Omental fat pad (tissue), 4 donors: ENCODE measurements around the gene CCDC182. TPM values are rescaled to one million over a fixed set of nuclear protein-coding genes. Genes with fewer than 3 reads are reported as not detected.

ENCODE experiments used
- ATAC-seq: fragments of 150-250 bp; one replicate; pipeline ENCODE4 v1.9.1; 2016; ENCODE audit warnings: mild to moderate bottlenecking, moderate library complexity; ENCODE audit not compliant: low FRiP score
- DNase-seq: peaks from one replicate; pipeline ENCODE4 v3.0.0-alpha.2; 2019; ENCODE audit warnings: low spot score
- small RNA-seq: library from RNA; depleted of rRNA; stranded (forward); fragments of <200 nt; gene quantifications from one replicate; pipeline ENCODE3, GENCODE V24; 2016
- total RNA-seq, 4 donors: library from RNA; depleted of rRNA; stranded (reverse); fragments of >200 nt; gene quantifications; one replicate each; pipeline ENCODE4 v1.1.0, GENCODE V29; 2016
- TF ChIP-seq, protein P1 (sequence below), 3 donors: fragments of 450-650 bp; IDR thresholded peaks; one replicate each; pipeline ENCODE4 v1.5.1; 2016 to 2017; ENCODE audit warnings: antibody characterized with exemption in 3 of 3, mild to moderate bottlenecking in 3 of 3, moderate library complexity in 2 of 3

The CCDC182 gene
- total RNA-seq, 4 donors from 2014 or later: not detected

DNA sequence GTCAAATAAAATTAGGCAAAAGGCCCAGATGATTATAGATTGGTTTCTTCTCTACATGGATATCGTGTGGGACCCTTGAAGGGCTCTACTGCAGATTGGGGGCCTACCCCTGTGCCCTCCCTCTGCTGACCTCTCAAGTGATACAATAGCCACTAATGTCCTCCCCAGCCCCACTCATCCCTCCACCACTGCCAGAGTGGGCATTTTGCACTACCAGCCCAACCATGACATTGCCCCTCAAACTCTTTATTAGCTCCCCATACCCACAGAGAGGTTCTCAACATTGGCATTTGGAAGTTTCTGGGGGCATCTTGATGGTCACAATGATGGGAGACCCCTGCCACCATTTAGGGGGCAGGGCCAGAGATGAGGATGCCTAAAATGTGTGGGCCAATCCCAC lies 41.8 kb downstream of the CCDC182 start:
- ATAC-seq: no peak
- TF ChIP-seq, protein P1, sequence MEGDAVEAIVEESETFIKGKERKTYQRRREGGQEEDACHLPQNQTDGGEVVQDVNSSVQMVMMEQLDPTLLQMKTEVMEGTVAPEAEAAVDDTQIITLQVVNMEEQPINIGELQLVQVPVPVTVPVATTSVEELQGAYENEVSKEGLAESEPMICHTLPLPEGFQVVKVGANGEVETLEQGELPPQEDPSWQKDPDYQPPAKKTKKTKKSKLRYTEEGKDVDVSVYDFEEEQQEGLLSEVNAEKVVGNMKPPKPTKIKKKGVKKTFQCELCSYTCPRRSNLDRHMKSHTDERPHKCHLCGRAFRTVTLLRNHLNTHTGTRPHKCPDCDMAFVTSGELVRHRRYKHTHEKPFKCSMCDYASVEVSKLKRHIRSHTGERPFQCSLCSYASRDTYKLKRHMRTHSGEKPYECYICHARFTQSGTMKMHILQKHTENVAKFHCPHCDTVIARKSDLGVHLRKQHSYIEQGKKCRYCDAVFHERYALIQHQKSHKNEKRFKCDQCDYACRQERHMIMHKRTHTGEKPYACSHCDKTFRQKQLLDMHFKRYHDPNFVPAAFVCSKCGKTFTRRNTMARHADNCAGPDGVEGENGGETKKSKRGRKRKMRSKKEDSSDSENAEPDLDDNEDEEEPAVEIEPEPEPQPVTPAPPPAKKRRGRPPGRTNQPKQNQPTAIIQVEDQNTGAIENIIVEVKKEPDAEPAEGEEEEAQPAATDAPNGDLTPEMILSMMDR (IDR thresholded peaks at IDR 0.05): no peak
- no peak for DNase-seq

DNA sequence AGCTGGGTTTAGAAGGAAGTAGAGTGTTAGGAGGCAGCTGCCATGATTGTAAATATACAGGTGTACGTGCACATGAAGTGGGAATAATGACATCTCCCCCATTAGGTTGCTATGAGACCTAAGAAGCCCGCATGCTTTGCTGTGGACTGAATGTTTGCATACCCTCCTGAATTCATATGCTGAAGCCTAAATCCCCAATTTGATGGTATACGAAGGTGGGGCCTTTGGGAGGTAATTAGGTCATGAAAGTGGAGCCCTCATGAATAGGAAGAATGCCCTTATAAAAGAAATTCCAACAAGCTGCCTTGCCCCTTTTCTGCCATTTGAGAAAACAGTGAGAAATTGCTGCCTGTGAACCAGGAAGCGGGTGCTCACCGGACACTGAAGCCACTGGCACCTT lies 44.0 kb downstream of the CCDC182 start:
- DNase-seq: no peak
- no peak for ATAC-seq
- TF ChIP-seq, protein P1 (IDR thresholded peaks at IDR 0.05): no peak

DNA sequence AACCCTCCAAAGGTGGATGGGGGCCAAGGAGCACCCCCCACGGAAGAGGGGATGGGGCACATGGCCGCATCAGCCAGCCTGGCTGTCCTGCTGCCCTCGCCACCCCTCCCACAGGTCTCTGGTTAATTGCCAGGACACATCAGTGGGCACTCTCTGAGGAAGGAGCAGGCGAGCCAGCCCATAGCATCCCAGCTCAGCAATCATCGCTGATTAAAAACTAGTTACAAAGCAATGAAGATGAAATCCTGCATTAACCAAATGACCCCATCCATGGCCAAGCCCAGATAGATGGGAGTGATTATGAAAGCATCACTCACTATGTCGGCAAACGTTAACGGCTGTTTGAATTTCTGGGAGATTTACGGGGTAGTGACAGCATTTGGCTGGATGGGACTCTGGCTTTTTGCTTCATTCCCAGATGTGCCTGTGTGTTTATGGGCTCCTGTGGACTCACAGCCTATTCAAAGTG lies 45.3 kb downstream of the CCDC182 start:
- DNase-seq (no peak), ATAC-seq (no peak)
- TF ChIP-seq, protein P1 (IDR thresholded peaks at IDR 0.05): no peak

DNA sequence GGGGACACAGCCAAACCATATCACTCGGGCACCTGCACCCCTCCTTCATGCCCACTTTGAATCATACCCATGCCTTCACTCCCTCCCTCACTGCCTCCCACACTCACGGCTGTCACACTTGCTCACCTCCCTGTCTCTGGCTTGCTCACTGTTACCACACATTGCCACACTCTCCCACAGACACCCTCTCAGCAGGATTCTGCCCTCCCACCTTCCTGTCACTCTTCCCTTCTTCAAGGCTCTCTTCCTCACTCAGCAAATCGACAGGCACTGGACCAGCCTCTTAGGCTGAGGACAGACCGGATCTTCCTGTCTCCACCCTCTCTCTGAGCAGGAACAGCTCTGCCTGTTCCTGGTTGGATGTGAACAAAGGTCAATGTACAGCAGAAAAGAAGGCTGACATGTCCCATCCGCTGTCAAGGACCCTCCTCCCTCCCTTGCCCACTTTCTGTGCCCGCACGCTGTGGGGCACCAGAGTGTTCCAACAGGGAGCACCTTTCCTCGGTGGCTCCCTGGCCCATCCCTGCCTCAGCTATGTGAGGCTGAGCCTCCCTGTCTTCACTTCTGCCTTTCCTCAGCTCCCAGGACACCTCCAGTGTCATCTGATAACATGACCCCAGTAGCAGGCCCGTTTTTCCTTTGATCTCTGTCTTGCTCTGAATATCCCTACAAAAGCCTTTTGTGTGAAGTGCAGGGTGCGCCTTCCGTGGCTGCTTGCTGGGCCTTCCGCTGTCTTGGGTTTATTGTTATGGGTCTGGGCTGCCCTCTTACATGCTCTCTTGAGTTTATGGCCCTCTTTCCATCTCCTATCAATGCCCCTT lies 47.0 kb downstream of the CCDC182 start:
- ATAC-seq (no peak), DNase-seq (no peak)
- TF ChIP-seq, protein P1 (IDR thresholded peaks at IDR 0.05): no peak

DNA sequence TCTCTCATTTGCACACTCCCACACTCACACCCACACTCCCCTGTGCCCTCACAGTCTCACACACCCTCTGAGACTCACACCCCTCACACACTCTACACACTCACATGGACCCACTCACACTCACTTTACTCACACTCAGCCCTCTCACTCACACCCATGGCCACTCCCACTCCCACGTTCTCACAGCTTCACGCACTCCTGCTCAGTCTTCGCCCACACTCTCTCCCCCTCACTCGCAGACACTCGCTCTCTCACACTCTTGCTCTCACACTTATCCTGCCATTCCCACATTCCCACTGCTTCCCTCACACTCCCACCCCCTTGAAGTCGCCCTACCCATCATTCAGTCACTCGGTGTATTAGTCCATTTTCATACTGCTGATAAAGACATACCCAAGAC lies 47.9 kb downstream of the CCDC182 start:
- ATAC-seq (no peak), DNase-seq (no peak)
- TF ChIP-seq, protein P1 (IDR thresholded peaks at IDR 0.05): no peak

DNA sequence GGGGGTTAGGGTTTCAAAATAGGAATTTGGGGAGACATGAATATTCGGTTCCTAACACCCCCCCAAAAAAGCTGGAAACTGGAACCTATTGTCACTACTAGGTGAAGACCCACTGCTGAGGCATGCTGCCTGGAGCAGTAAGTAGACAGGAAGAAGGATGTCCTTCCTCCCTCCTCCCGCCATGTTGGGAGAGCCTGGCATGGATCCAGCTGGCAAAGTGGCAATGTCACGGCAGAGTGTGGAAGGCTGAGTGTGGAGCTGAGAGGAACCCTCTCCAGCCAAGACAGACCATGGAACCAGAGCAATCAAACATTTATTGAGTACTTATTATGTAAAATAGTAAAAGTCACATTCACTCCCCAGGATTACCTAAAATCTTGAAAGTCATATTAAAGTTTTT lies 49.0 kb downstream of the CCDC182 start:
- DNase-seq (no peak), ATAC-seq (no peak)
- TF ChIP-seq, protein P1 (IDR thresholded peaks at IDR 0.05): no peak

Small RNA genes lying within 50 kb of the gene (small RNA-seq; reads per million reads assigned to genes)
- gene RN7SKP94: not detected

Other genes starting within 250 kb of the CCDC182 start
- 10 to 100 TPM in 3 of 4 donors, 1 to 10 TPM in 1; 7.9 to 17.1 (median 15.2) TPM for gene MRPS23, start 104.7 kb upstream of the CCDC182 start, total RNA-seq
- gene CUEDC1, start 210.1 kb upstream of the CCDC182 start, total RNA-seq: 10 to 100 TPM; 17.1 to 25.7 (median 22.1) TPM
- gene VEZF1, start 243.0 kb upstream of the CCDC182 start, total RNA-seq: 10 to 100 TPM; 45.1 to 50.6 (median 47.6) TPM